T follicular helper cell (primary cell): ENCODE measurements around the gene TMPRSS15.

Source experiments
- DNase-seq: peaks from one replicate; pipeline ENCODE4 v3.0.0-alpha.2; 2020; ENCODE audit warnings: low read depth

The TMPRSS15 gene

DNA sequence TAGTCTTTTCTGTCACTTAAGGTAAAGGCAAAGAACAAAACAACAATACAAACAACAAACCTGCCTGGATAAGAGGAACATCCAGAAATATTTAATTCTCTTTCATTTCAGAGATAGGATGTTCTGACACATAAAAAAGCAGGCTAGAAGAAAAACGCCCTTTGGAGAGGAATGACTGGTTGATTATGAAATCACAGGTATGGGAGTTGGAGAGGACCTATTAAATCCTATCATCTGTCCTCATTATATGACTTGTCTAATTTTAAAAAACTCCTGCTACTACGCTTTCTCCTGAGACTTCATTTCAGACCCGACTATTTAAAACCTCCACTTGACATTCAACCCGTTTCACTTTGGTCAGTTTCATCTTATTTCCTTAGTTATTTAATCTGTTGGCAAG, 54.1 kb downstream of the TMPRSS15 start:
- DNase-seq, result no peak

DNA sequence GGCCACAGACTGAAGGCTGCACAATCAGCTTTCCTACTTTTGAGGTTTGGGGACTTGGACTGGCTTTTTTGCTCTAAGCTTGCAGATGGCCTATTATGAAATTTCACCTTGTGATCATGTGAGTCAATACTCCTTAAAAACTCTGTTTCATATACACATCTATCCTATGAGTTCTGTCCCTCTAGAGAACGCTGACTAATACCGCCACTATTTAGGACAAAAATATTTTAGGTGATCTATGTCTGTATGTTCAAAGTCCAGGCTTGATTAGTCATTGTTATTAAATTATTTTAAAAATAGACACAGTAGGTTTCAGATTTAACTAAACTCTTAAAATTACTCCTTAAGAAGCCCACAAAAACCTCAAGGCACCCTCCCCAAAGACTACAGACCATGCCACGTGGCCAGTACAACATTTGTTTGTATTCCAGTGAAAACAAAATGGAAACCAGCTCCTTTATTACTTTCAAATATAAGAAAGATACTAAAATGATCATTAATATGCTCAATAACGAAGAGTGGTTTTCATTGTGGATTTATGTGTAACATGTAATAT, 63.1 kb downstream of the TMPRSS15 start:
- no peak for DNase-seq

DNA sequence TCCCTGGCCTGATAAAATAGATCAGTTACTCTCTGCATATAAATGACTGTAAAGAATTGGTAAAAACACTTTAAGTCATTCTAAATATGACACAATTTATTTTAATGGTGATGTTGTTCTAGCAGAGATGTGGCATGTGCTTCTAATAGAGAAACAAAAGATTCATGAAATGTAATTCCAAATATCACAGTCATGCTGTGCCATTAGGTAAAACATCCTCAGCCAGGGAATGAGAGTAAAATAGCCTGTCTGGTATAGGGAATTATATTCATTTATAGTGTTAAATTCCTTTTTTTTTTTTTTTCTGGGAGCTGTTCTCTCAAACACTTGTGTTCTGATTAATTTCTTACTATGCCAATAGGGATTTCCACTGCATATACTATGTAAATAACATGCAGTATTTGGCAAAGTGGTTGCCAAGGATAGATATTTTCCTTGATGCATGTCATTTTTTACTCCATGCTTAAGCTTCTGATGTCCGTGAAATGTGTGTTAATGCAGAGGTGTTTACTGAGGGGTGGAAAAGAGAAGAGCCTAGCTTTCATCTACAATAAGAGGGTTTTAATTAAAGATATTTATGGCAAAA, 67.8 kb downstream of the TMPRSS15 start:
- DNase-seq, result no peak

DNA sequence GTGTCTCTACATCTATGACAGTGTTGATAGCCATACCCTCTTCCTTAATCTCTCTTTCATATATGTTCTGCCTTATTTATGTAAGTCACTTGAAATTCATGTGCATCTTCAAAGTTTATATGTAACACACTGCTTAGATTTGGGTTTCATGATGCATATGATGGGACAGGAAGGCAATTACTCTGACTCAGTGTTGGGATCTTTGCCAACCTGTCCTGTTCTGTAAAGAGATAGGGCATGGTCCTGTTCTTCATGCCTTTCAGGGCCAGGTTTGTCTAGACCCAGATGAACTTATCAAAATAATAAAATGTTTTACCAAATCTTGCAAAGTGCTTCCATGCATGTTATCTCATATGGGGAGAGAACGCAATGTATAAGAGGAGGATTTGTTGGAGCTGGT, 69.5 kb downstream of the TMPRSS15 start:
- no peak for DNase-seq

DNA sequence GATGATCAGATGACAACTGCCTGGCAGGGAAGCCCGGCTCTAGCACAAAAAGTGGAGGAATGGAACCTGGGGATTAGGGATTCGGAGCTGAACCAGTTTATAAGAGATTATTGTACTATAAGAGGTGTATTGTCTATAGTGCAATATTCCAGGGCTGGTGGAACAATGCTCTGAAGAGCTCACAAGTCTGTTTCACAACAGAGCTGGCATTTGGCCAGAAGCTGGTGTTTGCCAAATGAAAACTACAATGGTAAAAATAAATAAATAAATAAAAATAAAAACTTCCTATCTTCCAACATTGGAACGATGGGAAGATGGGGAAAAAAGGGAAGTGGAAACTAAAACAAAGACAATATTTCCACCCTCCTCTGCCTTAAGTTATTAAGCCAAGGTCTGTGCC, 85.4 kb downstream of the TMPRSS15 start:
- no peak for DNase-seq

DNA sequence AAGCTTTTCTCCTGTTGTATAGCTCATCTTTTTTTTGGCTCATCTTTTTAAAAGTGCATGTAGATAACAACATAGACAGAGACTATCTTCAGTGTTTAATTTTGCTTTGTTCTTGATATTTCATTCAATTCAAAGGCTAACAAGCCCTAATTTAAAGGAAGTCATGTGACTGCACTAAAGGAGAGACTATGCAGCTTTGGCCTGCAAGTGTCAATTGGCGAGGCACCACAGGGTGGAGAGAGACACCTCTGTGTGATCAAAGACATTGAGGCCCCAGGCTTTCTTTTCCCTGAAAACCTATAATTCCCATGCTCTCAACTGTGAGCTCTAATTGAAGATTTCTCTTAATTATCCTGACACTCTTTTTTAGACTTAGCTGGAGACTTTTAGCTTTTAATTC, 105.4 kb downstream of the TMPRSS15 start:
- no peak for DNase-seq

DNA sequence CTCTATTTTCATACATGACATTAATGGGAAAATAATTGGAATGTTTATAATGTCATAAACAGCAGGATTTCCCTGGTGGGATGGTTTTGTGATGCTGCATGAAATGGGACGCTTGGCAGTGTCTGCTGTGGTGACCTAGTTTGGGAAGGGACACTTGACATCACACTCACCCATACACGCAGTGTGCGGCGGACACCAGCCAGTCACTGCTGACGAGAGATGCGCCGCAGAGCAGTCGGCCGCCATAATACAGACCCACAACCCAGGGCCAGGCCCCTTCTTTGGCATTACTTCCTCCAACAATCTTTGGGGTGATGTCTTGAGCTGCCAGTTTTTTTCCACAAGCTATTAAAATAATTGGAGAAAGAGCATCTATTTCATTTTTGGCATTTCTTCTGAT, 109.5 kb downstream of the TMPRSS15 start:
- no peak for DNase-seq

DNA sequence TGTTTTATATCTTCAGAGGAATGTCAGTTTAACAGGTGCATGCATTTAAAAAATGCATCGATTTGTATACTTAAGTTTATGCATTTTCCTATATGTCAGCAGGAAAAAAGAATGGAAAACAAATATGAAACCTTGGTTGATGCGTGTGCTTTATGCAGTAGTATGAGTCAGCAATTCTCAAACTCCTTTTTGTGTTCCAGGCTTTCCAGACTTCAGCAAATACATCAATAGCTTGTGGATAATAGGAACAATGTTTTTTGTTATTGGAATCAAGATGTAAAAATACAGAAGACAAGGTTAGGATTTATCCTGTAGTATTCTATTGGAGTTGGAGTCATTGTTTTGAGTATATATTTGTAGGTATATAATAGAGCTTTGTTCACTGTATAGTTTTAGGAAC, 113.7 kb downstream of the TMPRSS15 start:
- DNase-seq, result no peak

DNA sequence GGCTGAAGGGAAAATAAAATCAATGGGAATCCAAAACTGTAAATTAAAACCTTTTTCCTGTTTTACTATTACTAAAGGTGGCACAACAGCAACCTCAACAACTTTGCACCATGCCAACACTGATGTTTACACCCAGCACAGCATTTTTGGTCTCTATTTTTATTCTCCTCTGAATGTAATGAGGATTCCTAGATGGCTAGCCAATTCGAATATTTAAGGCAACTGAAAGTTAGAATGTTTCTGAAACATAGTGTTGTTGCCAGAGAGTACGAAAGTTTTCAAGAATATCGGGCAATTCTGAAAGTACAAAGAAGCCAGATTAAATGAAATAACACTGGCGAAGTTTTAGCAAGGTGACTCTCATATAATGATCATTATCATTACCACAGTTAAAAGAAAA, 118.2 kb downstream of the TMPRSS15 start:
- no peak for DNase-seq

DNA sequence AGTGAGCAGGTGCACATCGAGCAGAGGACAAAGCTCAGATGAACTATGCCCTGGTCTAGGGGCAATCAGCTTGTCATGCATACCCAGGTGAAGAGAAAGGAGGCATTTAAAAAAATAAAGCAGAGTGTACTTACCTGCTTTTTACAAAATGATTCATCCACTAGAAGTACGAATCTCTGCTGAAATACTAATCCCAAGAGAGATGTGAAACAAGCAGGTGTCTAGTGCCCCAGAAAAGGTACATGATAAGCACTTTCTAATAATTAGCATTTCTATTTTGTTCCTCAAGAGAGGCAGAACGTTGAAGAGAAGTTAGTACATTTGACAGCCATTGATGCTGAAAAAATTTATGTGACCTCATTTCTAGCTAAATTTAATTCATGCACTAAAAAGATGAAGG, 127.8 kb downstream of the TMPRSS15 start:
- DNase-seq, result no peak

DNA sequence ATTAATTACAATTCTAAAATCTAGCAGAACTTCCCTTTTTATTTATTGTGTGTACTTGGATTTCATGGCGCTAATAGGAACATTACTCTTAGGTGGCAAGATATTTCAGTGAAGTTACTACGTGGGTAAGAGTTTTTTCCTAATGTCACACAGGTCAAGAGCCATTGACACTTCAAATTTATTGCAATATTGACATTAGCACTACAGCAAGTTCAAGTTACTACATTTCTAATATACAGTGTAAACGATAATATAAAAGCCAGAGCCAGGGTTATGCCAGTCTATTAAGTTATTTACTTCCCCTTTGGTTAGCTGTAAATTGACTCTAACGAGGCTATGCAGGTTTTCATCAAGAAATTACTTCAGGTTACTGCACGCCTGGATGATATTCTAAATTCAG, 129.2 kb downstream of the TMPRSS15 start:
- DNase-seq, result no peak

DNA sequence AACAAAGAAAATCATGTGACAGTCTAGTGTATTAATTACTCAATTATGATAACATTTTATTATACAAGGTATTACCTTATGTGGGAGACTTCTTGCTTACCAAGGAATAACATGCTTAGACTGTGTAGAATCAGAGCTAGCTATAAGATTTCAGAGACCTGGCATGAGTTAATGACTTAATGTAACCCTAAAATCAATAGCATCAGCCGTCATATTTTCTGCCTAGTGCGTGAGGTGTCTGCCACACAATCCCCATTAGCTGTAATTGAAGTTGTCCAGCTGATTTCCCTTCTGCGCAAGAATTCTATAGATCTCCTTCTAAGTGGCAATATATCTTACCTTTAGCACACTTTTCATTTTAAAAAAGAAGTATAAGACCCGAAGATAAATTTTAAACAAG, 130.2 kb downstream of the TMPRSS15 start:
- no peak for DNase-seq

DNA sequence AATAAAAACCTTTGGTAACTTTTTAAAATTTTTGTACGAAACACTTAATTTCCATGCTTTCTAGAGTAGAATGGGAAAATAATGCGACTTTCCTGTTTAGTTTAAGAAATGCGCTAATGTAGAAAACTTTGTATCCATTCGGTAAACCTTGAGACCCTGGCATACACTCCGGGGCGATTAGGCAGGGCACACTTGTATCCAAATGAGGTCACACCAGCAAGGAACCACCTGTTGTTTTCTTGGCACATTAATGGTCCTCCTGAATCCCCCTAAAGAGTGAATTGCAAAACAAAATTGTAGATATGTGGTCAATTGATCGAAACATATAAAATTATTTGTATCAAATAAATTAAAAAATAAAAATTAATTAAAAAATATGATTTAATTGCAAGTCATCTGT, 133.7 kb downstream of the TMPRSS15 start:
- DNase-seq, result no peak

DNA sequence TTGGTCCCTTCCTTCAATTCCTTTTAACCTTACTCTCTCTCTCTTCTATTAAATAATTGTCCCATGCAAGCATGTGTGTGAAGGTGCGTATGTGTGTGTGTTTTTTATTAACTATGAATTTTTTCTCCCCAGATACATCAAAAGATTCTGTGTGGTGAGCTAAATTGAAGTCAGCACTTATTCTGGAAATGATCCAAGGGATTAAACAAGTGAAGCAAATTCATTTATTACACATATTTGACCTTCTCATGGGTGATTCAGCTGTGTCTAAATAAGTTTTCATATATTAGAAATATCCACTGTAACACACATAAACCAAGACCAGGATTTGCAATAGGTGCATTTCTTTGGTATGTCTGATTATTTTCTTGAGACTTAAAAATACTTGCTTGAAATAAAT, 134.7 kb downstream of the TMPRSS15 start:
- DNase-seq, result no peak

DNA sequence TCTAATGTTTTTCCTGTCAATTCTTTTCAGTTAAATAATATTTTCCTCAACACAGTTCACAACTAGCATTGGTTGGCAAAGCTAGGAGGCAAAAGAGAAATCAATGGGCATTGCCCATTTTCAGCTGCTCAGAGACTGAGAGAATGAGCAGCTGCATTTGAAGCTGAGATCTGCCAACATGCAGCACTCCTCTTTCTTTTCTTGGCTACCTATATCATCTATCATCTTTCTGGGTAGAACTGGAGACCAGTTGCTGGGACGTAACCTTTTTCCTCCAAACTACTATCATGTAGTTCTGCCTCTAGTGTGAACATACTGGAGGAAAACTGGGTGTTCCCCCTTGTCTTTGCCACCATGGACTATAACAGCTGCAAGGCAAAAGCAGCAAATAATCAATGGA, 136.1 kb downstream of the TMPRSS15 start:
- DNase-seq, result no peak

DNA sequence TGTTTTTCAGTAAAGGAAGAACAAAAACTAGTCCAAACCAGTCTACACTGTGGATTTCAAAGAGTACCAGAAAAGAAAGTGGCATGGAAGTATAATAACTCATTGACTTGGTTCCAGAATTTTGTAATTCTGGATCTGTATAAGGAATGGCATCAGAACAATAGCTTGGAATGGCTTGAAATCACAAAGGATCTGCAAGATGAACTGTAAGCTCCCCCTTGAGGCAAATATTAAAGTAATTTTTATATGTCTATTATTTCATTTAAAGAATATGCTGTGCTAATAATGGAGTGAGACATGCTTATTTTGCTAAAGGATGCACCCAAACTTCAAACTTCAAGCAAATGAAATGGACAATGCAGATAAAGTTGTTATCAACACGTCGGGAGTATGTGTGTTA, 137.6 kb downstream of the TMPRSS15 start:
- DNase-seq, result no peak

DNA sequence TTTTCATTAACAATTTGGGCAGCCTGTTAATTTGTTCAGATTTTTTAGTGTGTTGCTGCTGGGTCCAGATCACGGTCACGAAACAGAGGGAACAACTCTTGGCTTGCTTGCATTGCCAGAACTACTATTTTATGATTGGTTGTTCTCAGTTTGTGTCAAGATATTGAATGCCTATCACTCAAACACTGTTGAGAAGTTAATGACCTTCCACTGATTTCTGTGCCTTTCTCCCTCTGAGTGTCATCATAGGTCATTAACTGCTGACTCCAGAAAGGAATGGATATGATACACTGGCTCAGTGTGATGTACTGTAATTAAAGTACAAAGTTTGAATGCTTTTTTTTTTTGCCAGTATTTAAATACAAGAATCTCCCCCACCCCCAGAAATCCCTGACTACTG, 149.8 kb downstream of the TMPRSS15 start:
- DNase-seq, result no peak

DNA sequence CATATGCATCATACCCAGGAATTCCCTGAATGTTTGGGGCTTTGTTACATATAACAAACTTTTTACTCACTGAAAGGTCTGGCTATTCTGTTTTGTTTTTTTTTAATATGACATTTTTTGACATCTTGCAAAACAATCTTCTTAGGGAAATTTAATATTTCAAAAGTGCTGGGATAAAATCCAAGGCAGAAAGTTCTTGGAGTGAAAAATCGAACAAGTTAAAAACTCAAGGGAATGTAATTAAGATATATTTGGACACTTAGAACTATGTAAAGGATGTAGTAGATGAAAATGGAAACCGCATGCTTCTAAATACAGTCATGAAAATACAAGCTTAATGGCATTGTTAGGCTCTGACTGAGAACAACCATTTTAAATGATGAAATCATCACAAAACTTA, 150.4 kb downstream of the TMPRSS15 start:
- DNase-seq, result no peak

DNA sequence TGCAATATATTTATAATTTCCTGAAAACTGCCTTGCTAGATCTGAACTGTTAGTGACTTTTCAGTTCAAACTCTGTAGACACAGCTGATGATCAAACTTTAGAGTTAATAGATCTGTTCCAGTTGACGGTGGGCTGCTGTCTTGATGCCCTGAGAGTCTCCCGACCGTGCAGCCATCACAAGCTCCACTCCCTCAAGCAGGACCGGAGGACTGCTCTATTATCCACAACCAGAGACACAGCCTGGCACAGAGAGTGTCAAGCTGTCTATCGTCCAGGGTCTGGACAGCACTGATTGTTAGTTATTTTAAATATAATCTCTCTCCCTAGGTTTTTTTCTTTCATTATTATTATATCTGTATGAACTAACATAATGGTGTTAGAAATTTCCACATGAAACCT, 150.9 kb downstream of the TMPRSS15 start:
- DNase-seq, result no peak

DNA sequence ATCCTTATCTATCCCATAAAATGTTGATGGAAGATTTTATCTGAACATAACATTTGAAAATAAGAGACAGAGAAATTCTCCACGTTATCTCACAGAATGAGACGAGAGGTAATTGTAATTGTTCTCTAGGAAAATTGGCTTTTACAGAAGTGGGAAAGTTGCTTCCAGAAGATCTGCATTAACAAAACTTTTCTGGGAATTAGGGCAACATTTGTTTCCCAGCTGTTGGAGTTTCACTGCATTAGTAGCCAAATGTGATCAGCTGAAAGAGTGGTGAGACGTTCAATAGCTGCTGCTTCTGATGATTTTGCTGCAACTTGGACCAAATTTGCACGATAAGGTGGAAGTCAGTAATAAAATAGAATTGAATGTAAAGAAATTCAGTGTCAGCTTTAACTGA, 151.3 kb downstream of the TMPRSS15 start:
- DNase-seq, result no peak

DNA sequence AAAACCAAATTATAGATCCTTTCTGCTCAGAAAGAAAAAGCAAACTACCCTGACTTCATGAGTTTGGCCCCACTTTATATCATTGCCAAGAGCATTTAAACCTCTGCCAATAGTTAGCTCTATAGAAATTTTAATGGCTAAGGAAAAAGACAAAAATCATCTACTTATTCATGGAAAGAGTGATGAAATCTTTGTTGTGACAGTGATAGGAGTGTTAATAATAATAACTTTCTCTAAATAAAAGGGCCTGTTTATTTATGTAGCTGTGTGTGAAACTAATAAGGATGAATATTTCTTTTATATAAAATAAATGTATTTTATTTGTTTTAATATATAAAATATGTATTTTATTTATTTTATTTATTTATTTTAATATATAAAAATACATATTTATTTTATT, 152.5 kb downstream of the TMPRSS15 start:
- no peak for DNase-seq

DNA sequence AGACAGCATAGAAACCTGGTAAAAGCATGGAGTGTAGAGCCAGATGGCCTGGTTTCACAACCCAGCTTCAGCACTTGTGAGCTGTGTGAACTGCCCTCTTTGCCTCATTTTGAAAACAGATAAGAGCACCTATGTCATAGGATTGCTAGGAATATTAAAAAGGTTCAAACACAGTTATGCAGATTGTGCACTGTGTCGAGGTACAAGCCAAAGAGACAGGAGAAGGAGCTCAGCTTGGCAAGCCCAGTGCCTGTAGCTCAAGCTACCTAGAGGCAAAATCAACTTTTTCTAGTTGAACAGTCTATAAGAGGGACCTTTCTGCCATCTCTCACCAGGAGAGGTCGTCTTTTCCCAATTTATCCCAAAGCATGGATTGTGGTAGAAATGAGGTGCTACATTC, 153.9 kb downstream of the TMPRSS15 start:
- DNase-seq, result no peak

DNA sequence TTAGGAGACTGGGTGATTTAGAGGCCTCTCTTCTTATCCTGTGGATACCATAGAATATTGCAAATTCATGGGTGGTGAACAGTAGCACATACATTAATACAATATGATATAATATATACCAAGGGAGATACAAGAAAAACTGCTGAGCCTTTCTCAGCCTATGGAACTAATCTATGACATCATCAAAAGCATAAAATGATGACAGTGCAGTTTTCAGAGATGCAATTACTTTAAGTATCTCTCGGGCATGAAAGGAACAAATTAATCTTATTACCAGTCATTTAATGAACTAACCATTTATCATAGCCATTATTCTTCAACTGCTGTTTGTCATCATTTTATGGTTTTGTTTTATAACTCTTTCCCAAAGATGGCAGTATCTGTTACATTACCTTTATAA, 155.4 kb downstream of the TMPRSS15 start:
- no peak for DNase-seq

DNA sequence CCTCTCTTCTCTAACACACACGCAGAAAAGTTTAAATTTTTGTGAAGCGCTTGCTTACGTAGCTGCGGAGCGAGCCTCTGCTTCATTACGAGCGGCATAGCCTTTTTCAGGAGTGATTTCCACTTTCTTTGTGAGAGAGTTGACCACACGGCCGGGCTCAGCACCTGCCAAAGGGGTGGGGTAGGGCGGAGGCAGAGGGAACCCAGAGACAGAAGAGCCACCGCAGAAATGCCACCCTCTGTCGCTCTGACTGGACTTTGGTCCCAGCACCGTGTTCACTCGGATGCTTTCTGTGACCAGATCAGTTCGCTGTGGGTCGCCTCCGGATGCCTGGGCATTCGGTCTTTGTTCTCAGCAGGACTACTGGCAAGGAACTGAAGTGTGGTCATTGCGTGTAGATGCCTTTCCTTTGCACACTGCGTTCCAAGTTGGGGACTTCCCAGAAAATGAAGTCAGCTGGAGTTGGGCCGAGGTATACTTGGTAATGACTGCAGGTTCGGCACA, 158.1 kb downstream of the TMPRSS15 start:
- DNase-seq, result no peak
